ENCODE results near the gene CCDC40.

DNA sequence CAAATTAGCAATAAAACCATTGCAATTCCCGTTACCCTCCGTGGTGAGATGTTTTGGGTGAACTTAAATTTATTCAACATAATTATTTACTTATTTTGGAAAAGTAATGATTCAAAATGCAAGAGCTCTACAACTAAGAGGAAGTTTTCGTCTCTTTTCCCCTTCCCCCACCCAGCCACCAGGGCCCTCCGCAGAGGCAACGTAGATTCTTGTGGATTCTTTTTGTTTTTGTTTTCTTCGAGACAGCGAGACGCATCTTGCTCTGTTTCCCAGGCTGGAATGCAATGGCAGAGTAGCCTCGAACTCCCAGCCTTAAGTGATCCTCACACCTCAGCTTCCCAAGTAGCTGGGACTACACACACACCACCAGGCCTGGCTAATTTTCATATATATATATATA is 19.2 kb downstream of the CCDC40 start:
- TF ChIP-seq POLR2AphosphoS5 (IDR thresholded peaks at IDR 0.05; ENCODE audit: low read depth, low read length) = no peak
- TF ChIP-seq ZBTB44 (CRISPR knock-in tag; IDR thresholded peaks at IDR 0.05) = no peak
- no peak for TF ChIP-seq REST (IDR thresholded peaks at IDR 0.05; ENCODE audit: borderline replicate concordance in 1 of 2, low read depth in 1 of 2, low read length in 2 of 2)
- TF ChIP-seq ESRRA (CRISPR knock-in tag; IDR thresholded peaks at IDR 0.05; ENCODE audit: low read depth) = no peak
- no peak for TF ChIP-seq NFIC (IDR thresholded peaks at IDR 0.05; ENCODE audit: low read length)
- TF ChIP-seq HNF4G (IDR thresholded peaks at IDR 0.05; ENCODE audit: borderline replicate concordance, low read depth, low read length) = no peak
- TF ChIP-seq HNF4G (CRISPR knock-in tag; IDR thresholded peaks at IDR 0.05; ENCODE audit: borderline replicate concordance, low read depth) = no peak
